Measurements from ENCODE around the gene MAP3K19.

Gene MAP3K19

DNA sequence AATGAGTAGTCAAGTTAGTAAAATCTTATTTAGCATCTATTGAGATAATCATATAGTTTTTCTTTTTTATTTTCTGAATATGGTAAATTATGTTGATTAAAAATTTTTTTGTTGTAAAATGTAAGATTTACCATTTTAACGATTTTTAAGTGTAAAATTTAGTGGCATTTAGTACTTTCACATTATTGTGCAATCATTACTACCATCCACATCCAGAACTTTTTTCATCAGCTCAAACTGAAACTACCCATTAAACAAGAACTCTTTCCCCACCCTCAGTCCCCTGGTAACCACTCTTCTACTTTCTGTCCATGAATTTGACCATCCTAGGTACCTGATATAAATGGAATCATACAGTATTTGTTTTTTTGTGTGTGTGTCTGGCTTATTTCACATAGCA, 16.0 kb upstream of the MAP3K19 start:
- Histone ChIP-seq H3K4ac (ENCODE audit: low read depth in 1 of 2, low read length in 2 of 2) (no peak overlapping the region), H2BK15ac (ENCODE audit: low read depth, poor library complexity, severe bottlenecking) (no peak overlapping the region), H3K14ac (ENCODE audit: low read length in 2 of 2) (no peak overlapping the region), H3K23ac (ENCODE audit: low read length in 2 of 2) (no peak overlapping the region), H3K4me3 (ENCODE audit: insufficient read depth in 1 of 2, low read depth in 1 of 2, low read length in 2 of 2) (no peak overlapping the region), H3K9me3 (ENCODE audit: control insufficient read depth, low read length) (no peaks in the 10 kb centered on the region), H2BK12ac (ENCODE audit: low read length in 2 of 2) (no peak overlapping the region), H3K79me1 (replicated peaks; ENCODE audit: low read length, poor library complexity, severe bottlenecking) (peaks cover 7% of the 10 kb centered on the region), H3K36me3 (ENCODE audit: control insufficient read depth in 1 of 2, insufficient read depth in 2 of 2, low read depth in 1 of 2, low read length in 2 of 2) (peaks cover 11 to 47% of the 10 kb centered on the region in 2 experiments), H4K91ac (ENCODE audit: low read length) (no peak overlapping the region), H3K27ac (ENCODE audit: low read length, poor library complexity, severe bottlenecking) (no peak overlapping the region), H2AK5ac (ENCODE audit: low read length, severe bottlenecking) (no peak overlapping the region), H2BK120ac (ENCODE audit: low read depth, low read length) (no peak overlapping the region), H2AFZ (ENCODE audit: low read depth, low read length) (no peak overlapping the region), H2BK5ac (ENCODE audit: low read depth, low read length, poor library complexity, severe bottlenecking) (no peak overlapping the region), H3K4me1 (ENCODE audit: control insufficient read depth, insufficient read depth, low read depth, low read length) (no peaks in the 10 kb centered on the region), H4K8ac (ENCODE audit: low read length) (no peak overlapping the region), H3K18ac (ENCODE audit: low read depth in 1 of 2, low read length in 2 of 2) (no peak overlapping the region), H3K4me2 (ENCODE audit: low read length, poor library complexity, severe bottlenecking) (no peak overlapping the region), H3K27me3 (ENCODE audit: control insufficient read depth in 1 of 2, insufficient read depth in 1 of 2, low read length in 2 of 2) (no peaks in the 10 kb centered on the region), H3K9ac (ENCODE audit: low read length) (no peak overlapping the region)
- DNase-seq = no peak
- no CpG with 5 or more reads among the region's 1 CpG for WGBS

DNA sequence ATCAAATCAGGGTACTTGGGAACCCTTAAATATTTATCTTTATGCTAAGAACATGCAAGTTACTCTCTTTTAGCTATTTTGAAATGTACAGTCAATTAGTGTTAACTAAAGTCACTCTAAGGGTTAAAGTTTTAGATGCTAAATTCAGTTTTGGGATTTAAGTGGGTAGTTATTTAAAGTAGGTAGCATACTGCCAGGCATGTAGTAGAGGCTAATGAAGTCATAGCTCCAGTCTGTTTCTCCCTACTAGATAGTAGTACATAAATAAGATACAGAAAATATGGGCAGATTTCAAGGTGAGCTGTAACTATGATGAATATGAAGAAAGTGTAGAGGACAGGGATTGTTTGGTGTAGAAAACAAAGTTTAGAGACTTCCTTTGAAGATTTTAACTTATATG, 12.3 kb upstream of the MAP3K19 start:
- no peak overlapping the region for H2BK15ac ChIP-seq (ENCODE audit: low read depth, poor library complexity, severe bottlenecking)
- H3K9me3 ChIP-seq (ENCODE audit: control insufficient read depth, low read length) = no peaks in the 10 kb centered on the region
- no peak overlapping the region for H2AK5ac ChIP-seq (ENCODE audit: low read length, severe bottlenecking)
- H3K4me2 ChIP-seq (ENCODE audit: low read length, poor library complexity, severe bottlenecking) = no peak overlapping the region
- H3K4me3 ChIP-seq (ENCODE audit: insufficient read depth in 1 of 2, low read depth in 1 of 2, low read length in 2 of 2) = no peak overlapping the region
- H3K36me3 ChIP-seq (ENCODE audit: control insufficient read depth in 1 of 2, insufficient read depth in 2 of 2, low read depth in 1 of 2, low read length in 2 of 2) = peaks cover 11 to 55% of the 10 kb centered on the region in 2 experiments
- H4K91ac ChIP-seq (ENCODE audit: low read length) = no peak overlapping the region
- H3K27me3 ChIP-seq (ENCODE audit: control insufficient read depth in 1 of 2, insufficient read depth in 1 of 2, low read length in 2 of 2) = no peaks in the 10 kb centered on the region
- H3K4me1 ChIP-seq (ENCODE audit: control insufficient read depth, insufficient read depth, low read depth, low read length) = peaks cover 5% of the 10 kb centered on the region
- no peak overlapping the region for H3K14ac ChIP-seq (ENCODE audit: low read length in 2 of 2)
- H3K79me1 ChIP-seq (replicated peaks; ENCODE audit: low read length, poor library complexity, severe bottlenecking) = peaks cover 2% of the 10 kb centered on the region
- no peak overlapping the region for H3K9ac ChIP-seq (ENCODE audit: low read length)
- H2BK120ac ChIP-seq (ENCODE audit: low read depth, low read length) = no peak overlapping the region
- no peak overlapping the region for H3K27ac ChIP-seq (ENCODE audit: low read length, poor library complexity, severe bottlenecking)
- H4K8ac ChIP-seq (ENCODE audit: low read length) = no peak overlapping the region
- no peak overlapping the region for H3K4ac ChIP-seq (ENCODE audit: low read depth in 1 of 2, low read length in 2 of 2)
- H3K18ac ChIP-seq (ENCODE audit: low read depth in 1 of 2, low read length in 2 of 2) = no peak overlapping the region
- DNase-seq = no peak
- no peak overlapping the region for H3K23ac ChIP-seq (ENCODE audit: low read length in 2 of 2)
- no peak overlapping the region for H2BK5ac ChIP-seq (ENCODE audit: low read depth, low read length, poor library complexity, severe bottlenecking)
- H2AFZ ChIP-seq (ENCODE audit: low read depth, low read length) = no peak overlapping the region
- no peak overlapping the region for H2BK12ac ChIP-seq (ENCODE audit: low read length in 2 of 2)

DNA sequence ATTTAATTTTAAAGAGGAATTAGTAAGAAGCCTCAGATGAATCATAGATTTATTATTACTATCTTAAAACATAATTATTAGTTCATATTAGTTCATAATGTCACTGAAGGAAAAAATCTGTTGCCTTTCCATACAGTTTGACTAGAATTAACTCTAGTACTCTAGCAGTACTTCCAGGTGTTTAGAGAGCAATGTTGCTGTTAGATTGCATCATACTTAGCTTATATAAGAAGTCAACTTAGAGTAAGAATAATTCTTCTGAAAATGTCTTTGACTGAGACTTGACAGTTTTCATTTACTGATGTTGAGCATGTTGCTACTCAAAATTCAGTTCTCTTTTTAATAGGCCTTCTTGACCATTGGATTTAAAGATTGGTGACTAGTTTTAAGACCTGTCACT, 9.5 kb upstream of the MAP3K19 start:
- Histone ChIP-seq H2BK5ac (ENCODE audit: low read depth, low read length, poor library complexity, severe bottlenecking) (no peak overlapping the region), H3K14ac (ENCODE audit: low read length in 2 of 2) (no peak overlapping the region), H3K27ac (ENCODE audit: low read length, poor library complexity, severe bottlenecking) (no peak overlapping the region), H3K4me3 (ENCODE audit: insufficient read depth in 1 of 2, low read depth in 1 of 2, low read length in 2 of 2) (no peak overlapping the region), H3K79me1 (replicated peaks; ENCODE audit: low read length, poor library complexity, severe bottlenecking) (no peaks in the 10 kb centered on the region), H2BK12ac (ENCODE audit: low read length in 2 of 2) (no peak overlapping the region), H4K91ac (ENCODE audit: low read length) (no peak overlapping the region), H2AFZ (ENCODE audit: low read depth, low read length) (no peak overlapping the region), H2AK5ac (ENCODE audit: low read length, severe bottlenecking) (no peak overlapping the region), H3K4me2 (ENCODE audit: low read length, poor library complexity, severe bottlenecking) (no peak overlapping the region), H2BK120ac (ENCODE audit: low read depth, low read length) (no peak overlapping the region), H3K23ac (ENCODE audit: low read length in 2 of 2) (no peak overlapping the region), H3K9ac (ENCODE audit: low read length) (no peak overlapping the region), H2BK15ac (ENCODE audit: low read depth, poor library complexity, severe bottlenecking) (no peak overlapping the region), H4K8ac (ENCODE audit: low read length) (no peak overlapping the region), H3K4ac (ENCODE audit: low read depth in 1 of 2, low read length in 2 of 2) (no peak overlapping the region), H3K18ac (ENCODE audit: low read depth in 1 of 2, low read length in 2 of 2) (no peak overlapping the region), H3K4me1 (ENCODE audit: control insufficient read depth, insufficient read depth, low read depth, low read length) (peaks cover 5% of the 10 kb centered on the region), H3K9me3 (ENCODE audit: control insufficient read depth, low read length) (no peaks in the 10 kb centered on the region), H3K27me3 (ENCODE audit: control insufficient read depth in 1 of 2, insufficient read depth in 1 of 2, low read length in 2 of 2) (no peaks in the 10 kb centered on the region), H3K36me3 (ENCODE audit: control insufficient read depth in 1 of 2, insufficient read depth in 2 of 2, low read depth in 1 of 2, low read length in 2 of 2) (peaks cover 8 to 43% of the 10 kb centered on the region in 2 experiments)
- DNase-seq = no peak

- DNase-seq = peak; percentile 69
- WGBS = 35% methylated on average over 2 of the region's 2 CpGs
- H3K9me3 ChIP-seq (ENCODE audit: control insufficient read depth, low read length) = no peaks in the 10 kb centered on the region
- no peak overlapping the region for H2BK5ac ChIP-seq (ENCODE audit: low read depth, low read length, poor library complexity, severe bottlenecking)
- H3K18ac ChIP-seq (ENCODE audit: low read depth in 1 of 2, low read length in 2 of 2) = peak overlapping the region in 1 of 2 experiments; percentile 43
- no peak overlapping the region for H2BK15ac ChIP-seq (ENCODE audit: low read depth, poor library complexity, severe bottlenecking)
- H3K36me3 ChIP-seq (ENCODE audit: control insufficient read depth in 1 of 2, insufficient read depth in 2 of 2, low read depth in 1 of 2, low read length in 2 of 2) = peaks cover 2 to 28% of the 10 kb centered on the region in 2 experiments
- peak overlapping the region; percentile 88 for H3K27ac ChIP-seq (ENCODE audit: low read length, poor library complexity, severe bottlenecking)
- peak overlapping the region; percentile 98 for H3K9ac ChIP-seq (ENCODE audit: low read length)
- peaks cover 5% of the 10 kb centered on the region for H3K4me1 ChIP-seq (ENCODE audit: control insufficient read depth, insufficient read depth, low read depth, low read length)
- H4K8ac ChIP-seq (ENCODE audit: low read length) = no peak overlapping the region
- H2AFZ ChIP-seq (ENCODE audit: low read depth, low read length) = no peak overlapping the region
- no peak overlapping the region for H3K14ac ChIP-seq (ENCODE audit: low read length in 2 of 2)
- H3K79me1 ChIP-seq (replicated peaks; ENCODE audit: low read length, poor library complexity, severe bottlenecking) = no peaks in the 10 kb centered on the region
- no peak overlapping the region for H3K23ac ChIP-seq (ENCODE audit: low read length in 2 of 2)
- H4K91ac ChIP-seq (ENCODE audit: low read length) = no peak overlapping the region
- H2BK12ac ChIP-seq (ENCODE audit: low read length in 2 of 2) = no peak overlapping the region
- peak overlapping the region in 1 of 2 experiments; percentile 91 for H3K4me3 ChIP-seq (ENCODE audit: insufficient read depth in 1 of 2, low read depth in 1 of 2, low read length in 2 of 2)
- no peaks in the 10 kb centered on the region for H3K27me3 ChIP-seq (ENCODE audit: control insufficient read depth in 1 of 2, insufficient read depth in 1 of 2, low read length in 2 of 2)
- H3K4me2 ChIP-seq (ENCODE audit: low read length, poor library complexity, severe bottlenecking) = no peak overlapping the region
- H2AK5ac ChIP-seq (ENCODE audit: low read length, severe bottlenecking) = no peak overlapping the region
- H3K4ac ChIP-seq (ENCODE audit: low read depth in 1 of 2, low read length in 2 of 2) = no peak overlapping the region
- no peak overlapping the region for H2BK120ac ChIP-seq (ENCODE audit: low read depth, low read length)
Measured at GRCh38 chr2:135055182-135055786, 8.0 kb upstream of the MAP3K19 start.
